ENCODE results near the gene KCNQ2.

KCNQ2 gene

GRCh38 chr20:63443606-63444395, 28.7 kb downstream of the KCNQ2 start:
- Histone ChIP-seq H3F3A (ENCODE audit: insufficient read depth, low read length) (no peaks in the 10 kb centered on the region), H3K9me2 (ENCODE audit: low read depth, low read length) (no peaks in the 10 kb centered on the region), H3K79me2 (ENCODE audit: insufficient read depth, low read length) (no peaks in the 10 kb centered on the region), H3K9ac (ENCODE audit: low read length) (no peak overlapping the region), H3K27me3 (ENCODE audit: insufficient read depth, low read length) (no peaks in the 10 kb centered on the region; the same call in 1 of the 2 replicates), H3K4me2 (ENCODE audit: low read length) (no peak overlapping the region), H3K36me3 (ENCODE audit: insufficient read depth, low read length) (no peaks in the 10 kb centered on the region), H3K4me3 (ENCODE audit: low read depth, low read length, poor library complexity, severe bottlenecking) (no peak overlapping the region), H3K27ac (ENCODE audit: low read depth, low read length, poor library complexity, severe bottlenecking) (no peak overlapping the region), H3K9me3 (ENCODE audit: low read length) (no peaks in the 10 kb centered on the region), H3K4me1 (ENCODE audit: insufficient read depth, low read length, severe bottlenecking) (no peaks in the 10 kb centered on the region), H2AFZ (ENCODE audit: low read length) (no peak overlapping the region), H4K20me1 (ENCODE audit: insufficient read depth, low read length) (no peaks in the 10 kb centered on the region)
- TF ChIP-seq EZH2 (IDR thresholded peaks at IDR 0.05; ENCODE audit: borderline replicate concordance, low read length): no peak

GRCh38 chr20:63442100-63442493, 30.4 kb downstream of the KCNQ2 start:
- H3K4me1 ChIP-seq (ENCODE audit: insufficient read depth, low read length, severe bottlenecking): no peaks in the 10 kb centered on the region
- no peaks in the 10 kb centered on the region for H3K9me2 ChIP-seq (ENCODE audit: low read depth, low read length)
- no peak overlapping the region for H3K27ac ChIP-seq (ENCODE audit: low read depth, low read length, poor library complexity, severe bottlenecking)
- H2AFZ ChIP-seq (ENCODE audit: low read length): no peak overlapping the region
- H3K9ac ChIP-seq (ENCODE audit: low read length): no peak overlapping the region
- TF ChIP-seq EZH2 (IDR thresholded peaks at IDR 0.05; ENCODE audit: borderline replicate concordance, low read length) (no peak), CTCF (IDR thresholded peaks at IDR 0.05; ENCODE audit: low read length) (peak; percentile 20; the same call in 1 of the 2 replicates)
- H3K27me3 ChIP-seq (ENCODE audit: insufficient read depth, low read length): no peaks in the 10 kb centered on the region; the same call in 1 of the 2 replicates
- H3K9me3 ChIP-seq (ENCODE audit: low read length): no peaks in the 10 kb centered on the region
- H3K36me3 ChIP-seq (ENCODE audit: insufficient read depth, low read length): no peaks in the 10 kb centered on the region
- no peaks in the 10 kb centered on the region for H3K79me2 ChIP-seq (ENCODE audit: insufficient read depth, low read length)
- no peaks in the 10 kb centered on the region for H4K20me1 ChIP-seq (ENCODE audit: insufficient read depth, low read length)
- H3K4me3 ChIP-seq (ENCODE audit: low read depth, low read length, poor library complexity, severe bottlenecking): no peak overlapping the region
- H3F3A ChIP-seq (ENCODE audit: insufficient read depth, low read length): no peaks in the 10 kb centered on the region
- no peak overlapping the region for H3K4me2 ChIP-seq (ENCODE audit: low read length)

DNA sequence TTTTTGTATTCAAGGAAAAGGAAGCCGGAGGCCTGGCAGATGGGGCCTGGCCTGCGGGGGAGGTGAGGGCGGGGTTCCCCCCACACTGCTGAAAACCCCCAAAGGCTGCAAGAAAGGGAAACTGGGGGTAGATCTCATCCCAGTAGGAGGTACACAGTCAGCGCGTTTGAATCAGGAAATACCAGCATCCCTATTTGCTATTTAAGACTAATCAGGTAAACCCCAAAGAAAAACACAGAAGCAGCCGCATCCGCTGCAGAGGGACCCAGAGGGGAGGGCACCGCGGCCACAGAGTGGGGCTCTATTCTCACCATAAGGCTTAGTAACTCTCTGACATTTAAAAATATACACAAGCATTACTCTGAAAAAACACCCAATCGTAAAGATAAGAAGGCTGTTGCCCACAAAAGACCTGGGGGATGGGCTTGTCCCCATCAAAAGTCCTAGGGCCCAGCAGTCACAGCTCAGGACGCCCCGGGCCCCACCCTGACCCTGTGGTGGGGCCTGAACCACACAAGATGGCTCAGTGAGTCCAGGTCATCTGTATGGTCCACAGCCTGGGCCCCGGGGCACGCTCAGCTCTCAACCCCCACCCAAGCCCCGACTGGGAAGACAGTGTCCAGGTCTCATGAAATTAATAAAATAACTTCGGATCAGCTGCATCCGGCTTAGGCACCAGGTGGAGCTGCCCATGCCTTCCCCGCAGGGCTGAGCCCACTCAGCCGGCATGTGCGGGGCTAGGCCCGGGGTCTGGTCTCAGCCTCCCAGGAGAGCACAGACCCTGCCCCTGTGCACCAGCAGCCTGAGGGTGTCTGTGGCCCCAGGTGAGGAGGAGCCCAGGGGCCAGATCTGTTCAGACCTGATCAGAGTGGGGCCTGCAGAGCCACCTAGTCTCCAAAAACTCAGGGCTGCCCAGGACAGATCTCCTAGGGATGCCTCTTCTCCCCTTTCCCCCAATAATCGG, 31.0 kb downstream of the KCNQ2 start:
- H3K4me2 ChIP-seq (ENCODE audit: low read length): no peak overlapping the region
- no peak overlapping the region for H3K4me3 ChIP-seq (ENCODE audit: low read depth, low read length, poor library complexity, severe bottlenecking)
- no peak overlapping the region for H2AFZ ChIP-seq (ENCODE audit: low read length)
- no peaks in the 10 kb centered on the region; the same call in 1 of the 2 replicates for H3K27me3 ChIP-seq (ENCODE audit: insufficient read depth, low read length)
- H3K9me2 ChIP-seq (ENCODE audit: low read depth, low read length): no peaks in the 10 kb centered on the region
- no peaks in the 10 kb centered on the region for H3F3A ChIP-seq (ENCODE audit: insufficient read depth, low read length)
- no peaks in the 10 kb centered on the region for H3K4me1 ChIP-seq (ENCODE audit: insufficient read depth, low read length, severe bottlenecking)
- no peaks in the 10 kb centered on the region for H4K20me1 ChIP-seq (ENCODE audit: insufficient read depth, low read length)
- TF ChIP-seq EZH2 (IDR thresholded peaks at IDR 0.05; ENCODE audit: borderline replicate concordance, low read length) (no peak), CTCF (IDR thresholded peaks at IDR 0.05; ENCODE audit: low read length) (no peak)
- no peak overlapping the region for H3K9ac ChIP-seq (ENCODE audit: low read length)
- H3K36me3 ChIP-seq (ENCODE audit: insufficient read depth, low read length): no peaks in the 10 kb centered on the region
- H3K9me3 ChIP-seq (ENCODE audit: low read length): no peaks in the 10 kb centered on the region
- H3K79me2 ChIP-seq (ENCODE audit: insufficient read depth, low read length): no peaks in the 10 kb centered on the region
- no peak overlapping the region for H3K27ac ChIP-seq (ENCODE audit: low read depth, low read length, poor library complexity, severe bottlenecking)
